SH-SY5Y (cell line): Measurements from ENCODE around the gene MLIP.

Experiments
- GATA2 ChIP-seq: IDR thresholded peaks from 2 replicates; pipeline ENCODE4 v1.6.1; 2011; ENCODE audit warnings: mild to moderate bottlenecking, low read depth, low read length
- GATA3 ChIP-seq: IDR thresholded peaks from 2 replicates; pipeline ENCODE4 v1.6.1; 2011; ENCODE audit warnings: low read depth, mild to moderate bottlenecking, low read length, moderate library complexity

MLIP gene

GRCh38 chr6:54216336-54216735 is 105.1 kb downstream of the MLIP start:
- TF ChIP-seq GATA2 = no peak
- no peak for TF ChIP-seq GATA3

- TF ChIP-seq GATA2 = no peak
- no peak for TF ChIP-seq GATA3
Measured at GRCh38 chr6:54217018-54217417, 105.8 kb downstream of the MLIP start.

GRCh38 chr6:54222217-54222616 is 111.0 kb downstream of the MLIP start:
- TF ChIP-seq GATA3 (no peak), GATA2 (no peak)

GRCh38 chr6:54232703-54233102 is 121.5 kb downstream of the MLIP start:
- TF ChIP-seq GATA3 (no peak), GATA2 (no peak)

GRCh38 chr6:54234539-54234938 is 123.3 kb downstream of the MLIP start:
- no peak for TF ChIP-seq GATA2
- no peak for TF ChIP-seq GATA3

GRCh38 chr6:54236984-54237383 is 125.7 kb downstream of the MLIP start:
- TF ChIP-seq GATA3 = no peak
- TF ChIP-seq GATA2 = no peak

GRCh38 chr6:54238396-54238795 is 127.2 kb downstream of the MLIP start:
- TF ChIP-seq GATA2 (no peak), GATA3 (no peak)

GRCh38 chr6:54243699-54244098 is 132.5 kb downstream of the MLIP start:
- TF ChIP-seq GATA3 (no peak), GATA2 (no peak)

GRCh38 chr6:54244430-54244829 is 133.2 kb downstream of the MLIP start:
- TF ChIP-seq GATA3 = no peak
- TF ChIP-seq GATA2 = no peak

GRCh38 chr6:54245265-54245664 is 134.0 kb downstream of the MLIP start:
- TF ChIP-seq GATA2 (no peak), GATA3 (no peak)

GRCh38 chr6:54248319-54248718 is 137.1 kb downstream of the MLIP start:
- TF ChIP-seq GATA3 (no peak), GATA2 (no peak)

GRCh38 chr6:54248994-54249393 is 137.8 kb downstream of the MLIP start:
- no peak for TF ChIP-seq GATA2
- no peak for TF ChIP-seq GATA3

- no peak for TF ChIP-seq GATA3
- no peak for TF ChIP-seq GATA2
Measured at GRCh38 chr6:54252496-54252895, 141.3 kb downstream of the MLIP start.

- TF ChIP-seq GATA2 = no peak
- TF ChIP-seq GATA3 = no peak
Measured at GRCh38 chr6:54252916-54253315, 141.7 kb downstream of the MLIP start.

GRCh38 chr6:54254886-54255285 is 143.6 kb downstream of the MLIP start:
- no peak for TF ChIP-seq GATA3
- no peak for TF ChIP-seq GATA2

- TF ChIP-seq GATA3 = no peak
- no peak for TF ChIP-seq GATA2
Measured at GRCh38 chr6:54255886-54256285, 144.6 kb downstream of the MLIP start.
